GM18508 (cell line): Measurements from ENCODE around the gene GNG2.

Experiments
- ATAC-seq: cut with Tn5 transposase; IDR thresholded peaks from one replicate; pipeline ENCODE4 v1.9.1; 2021; ENCODE audit warnings: moderate number of reproducible peaks; ENCODE audit not compliant: insufficient read depth, unreplicated experiment

Gene GNG2

DNA sequence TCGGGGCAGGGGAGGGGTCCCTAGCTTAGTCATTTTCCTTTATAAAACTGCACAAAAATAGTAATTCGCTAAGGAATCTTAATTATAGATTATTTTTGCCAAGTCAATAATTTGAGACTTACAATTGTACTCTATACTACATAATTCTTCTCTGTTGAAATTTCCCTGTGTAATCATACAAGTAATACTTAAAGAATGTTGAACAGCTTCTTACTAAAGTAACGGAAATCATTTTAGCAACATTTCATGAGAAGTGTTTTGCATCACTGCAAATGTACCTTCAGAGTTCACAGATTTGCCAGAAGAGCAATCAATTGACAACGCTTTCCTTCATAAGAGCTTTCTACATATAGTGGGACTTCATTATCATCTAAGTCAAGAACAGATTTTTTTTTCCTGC lies 7.9 kb upstream of the GNG2 start:
- no peak for ATAC-seq

DNA sequence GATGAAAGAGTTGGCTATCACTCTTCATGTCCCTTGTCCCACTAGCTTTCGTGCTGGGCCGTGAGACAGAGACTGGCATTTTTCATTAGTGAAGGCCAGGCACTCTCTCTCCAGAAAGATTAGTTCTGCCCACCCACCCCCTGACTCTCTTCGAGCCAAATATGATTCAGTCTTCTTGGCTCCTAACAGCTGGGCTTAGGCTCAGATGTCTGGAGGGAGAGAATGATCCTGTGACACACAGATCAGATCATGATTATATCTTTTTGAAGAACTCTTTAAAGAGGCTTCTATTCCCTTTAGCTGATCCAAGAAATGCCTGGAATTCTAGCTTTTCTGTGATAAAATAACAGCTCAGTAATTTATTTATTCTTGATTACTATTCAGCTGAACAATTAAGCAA lies 5.2 kb upstream of the GNG2 start:
- ATAC-seq, result no peak

DNA sequence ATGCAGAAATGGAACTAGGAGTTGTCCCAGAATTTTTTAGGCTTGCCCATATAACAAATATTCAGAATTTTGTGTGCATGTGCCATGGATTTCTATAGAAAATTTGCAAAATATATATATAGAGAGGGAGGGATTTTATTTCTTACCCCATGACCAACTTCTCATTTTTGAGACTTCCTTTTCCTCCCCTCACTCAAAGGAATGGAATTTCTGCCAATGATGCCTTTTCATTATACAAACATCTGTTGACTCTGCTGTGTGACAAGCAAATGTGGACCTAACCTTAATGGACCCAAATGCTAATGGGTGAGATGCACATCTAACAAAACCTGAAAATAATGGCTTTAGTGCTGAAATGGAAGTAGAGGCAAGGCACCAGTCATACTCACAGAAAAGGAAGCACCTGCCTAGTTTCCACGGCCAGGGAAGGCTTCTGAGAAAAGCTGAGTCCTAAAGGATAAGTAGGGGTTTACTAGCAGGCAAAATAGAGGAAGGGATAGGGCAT lies 3.6 kb upstream of the GNG2 start:
- ATAC-seq, result no peak

DNA sequence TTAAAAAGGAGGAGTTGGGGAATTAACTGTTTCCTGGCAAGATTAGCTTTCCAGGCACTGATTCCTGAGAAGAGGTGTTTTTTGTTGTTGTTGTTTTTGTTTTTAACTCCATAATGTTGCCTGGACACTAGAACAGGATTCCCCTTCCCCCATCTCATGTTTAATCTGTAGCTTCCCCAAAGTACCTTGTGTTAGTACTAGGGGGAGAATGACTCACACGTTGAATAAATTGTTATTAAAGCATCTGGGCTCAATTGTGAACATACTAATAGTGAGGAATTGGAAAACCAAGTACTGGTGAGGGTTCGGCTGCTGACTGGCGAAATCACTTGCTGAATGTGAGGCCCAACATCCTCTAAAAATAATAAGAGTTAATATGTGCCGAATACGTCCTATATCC lies 1.3 kb upstream of the GNG2 start:
- no peak for ATAC-seq

DNA sequence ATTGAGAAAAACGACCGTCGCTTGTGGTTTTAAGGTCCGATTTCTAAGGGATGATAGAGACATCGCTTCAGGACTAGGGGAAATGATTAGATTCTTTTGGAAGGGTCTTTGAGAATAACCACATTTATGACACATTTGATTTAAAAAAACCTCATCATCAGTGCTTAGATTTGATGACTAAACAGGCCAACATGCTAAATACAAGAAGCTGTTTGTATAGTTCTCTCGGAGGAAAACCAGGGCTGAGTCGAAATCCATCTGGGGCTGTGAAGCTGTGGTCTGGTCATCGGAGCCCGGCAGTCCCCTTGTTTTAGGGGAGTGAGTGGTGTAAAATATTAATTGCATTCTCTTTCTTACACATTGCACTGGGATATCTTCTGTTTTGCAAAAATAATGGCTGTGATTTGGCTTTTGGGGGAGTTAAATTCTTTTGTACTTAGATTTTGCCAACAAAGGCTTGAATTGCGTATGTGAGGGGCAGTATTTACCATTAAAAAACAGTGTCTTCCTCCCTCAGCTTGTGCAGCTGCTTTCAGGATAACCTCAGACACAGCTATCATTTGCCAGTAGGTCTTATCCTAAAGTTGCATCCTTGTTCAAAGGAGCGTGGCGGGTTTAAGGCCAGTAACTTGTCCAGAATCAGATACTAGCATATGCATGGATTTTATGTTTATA lies 550 bp downstream of the GNG2 start:
- peak; percentile 1 for ATAC-seq

DNA sequence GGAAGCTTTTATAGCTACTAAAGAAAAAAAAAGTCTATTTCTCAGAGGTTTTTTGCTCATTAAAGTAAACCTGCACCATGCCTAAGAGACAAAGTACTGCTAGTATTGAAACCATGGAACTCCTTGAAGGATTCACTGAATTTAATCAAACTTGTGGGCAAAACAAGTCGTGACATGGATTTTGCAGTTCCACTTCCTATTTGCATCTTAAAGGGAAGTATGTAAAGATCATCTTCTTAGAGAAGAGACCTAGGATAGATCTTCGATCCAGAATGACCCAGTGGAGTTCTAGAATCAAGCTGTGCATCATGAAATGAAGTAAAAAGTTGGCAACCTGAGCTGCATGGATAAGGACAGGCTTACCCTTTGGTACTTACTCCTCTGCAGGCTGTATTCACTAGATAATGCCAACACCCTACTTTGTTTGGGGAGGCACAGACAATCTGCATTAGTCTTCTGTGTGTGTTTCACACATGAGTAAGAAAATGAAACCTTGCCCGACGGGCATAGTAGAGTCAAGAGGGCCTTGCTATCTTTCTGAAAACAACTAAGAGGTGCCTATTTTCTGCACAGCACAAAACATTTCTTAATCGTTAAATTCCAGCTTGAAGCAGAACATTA lies 1.9 kb downstream of the GNG2 start:
- ATAC-seq, result no peak

DNA sequence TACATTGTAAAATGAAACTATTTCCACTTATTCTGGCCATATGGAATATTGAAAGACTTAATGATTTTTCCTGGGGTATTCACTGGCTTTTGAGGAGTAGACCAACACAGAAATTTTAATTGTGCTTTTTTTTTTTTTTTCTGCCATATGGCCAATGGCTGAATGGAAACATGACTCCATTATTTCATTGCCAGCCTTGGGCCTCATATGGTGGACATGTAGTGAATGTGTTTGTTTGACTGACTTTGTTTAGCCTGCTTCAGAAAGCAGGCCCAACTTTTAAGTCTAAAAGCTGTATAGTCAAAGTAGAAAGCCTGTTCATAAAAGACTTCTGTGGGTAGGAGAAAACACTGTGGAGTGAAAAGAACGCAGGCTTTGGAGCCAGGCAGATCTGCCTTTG lies 2.4 kb downstream of the GNG2 start:
- no peak for ATAC-seq

DNA sequence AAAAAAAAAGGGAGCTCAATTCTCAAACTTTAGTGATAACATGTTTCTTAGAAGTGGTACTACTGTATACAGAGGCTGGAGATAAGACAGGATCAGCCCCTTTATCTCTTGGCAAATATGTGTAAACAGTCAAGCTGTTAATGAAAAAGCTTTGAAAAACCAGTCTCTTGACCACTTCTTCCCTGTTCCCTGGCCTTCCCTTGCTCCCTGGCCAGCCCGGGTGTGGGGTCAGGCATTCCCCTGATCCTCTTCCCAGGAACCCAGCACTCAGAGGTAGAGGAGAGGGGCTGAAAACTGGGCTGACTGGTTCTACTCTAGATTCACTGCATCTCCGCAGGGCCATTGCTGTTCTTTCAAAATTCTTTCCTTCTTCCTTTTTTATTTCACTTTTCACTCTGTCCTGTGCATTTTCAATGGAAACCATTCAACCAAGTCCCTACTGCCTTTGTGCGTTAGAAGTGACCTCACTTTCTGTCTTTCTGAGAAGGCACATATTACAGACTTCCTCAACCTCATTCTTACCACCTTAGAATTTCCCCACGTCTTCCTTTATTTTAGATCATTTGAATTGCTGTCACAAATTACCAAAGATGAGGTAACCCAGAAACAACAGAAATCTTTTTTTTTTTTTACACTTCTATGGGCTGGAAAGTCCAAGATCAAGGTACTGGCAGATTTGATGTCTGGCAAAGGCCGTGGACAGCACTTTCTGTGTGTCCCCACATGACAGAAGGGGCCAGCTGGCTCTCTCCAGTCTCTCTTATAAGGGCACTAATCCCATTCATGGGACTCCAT lies 5.7 kb downstream of the GNG2 start:
- ATAC-seq, result no peak

DNA sequence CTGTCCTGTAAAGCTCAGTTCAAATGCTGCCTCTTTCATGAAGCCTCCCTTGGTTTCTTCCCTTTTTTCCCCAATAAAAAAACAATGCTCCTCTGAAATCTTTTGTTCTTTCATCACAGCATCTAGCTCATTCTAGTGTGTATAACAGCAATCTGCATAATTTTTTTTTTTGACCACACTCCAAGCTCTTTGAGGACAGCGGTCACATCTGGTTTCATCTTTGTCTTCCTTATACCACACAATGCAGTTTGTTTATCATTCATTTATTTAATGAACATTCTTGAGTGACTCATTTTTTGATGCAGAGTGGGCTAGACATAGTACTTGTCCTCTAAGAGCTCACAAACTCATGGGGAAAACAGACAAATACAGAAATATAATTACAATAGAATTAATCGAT lies 7.3 kb downstream of the GNG2 start:
- no peak for ATAC-seq

DNA sequence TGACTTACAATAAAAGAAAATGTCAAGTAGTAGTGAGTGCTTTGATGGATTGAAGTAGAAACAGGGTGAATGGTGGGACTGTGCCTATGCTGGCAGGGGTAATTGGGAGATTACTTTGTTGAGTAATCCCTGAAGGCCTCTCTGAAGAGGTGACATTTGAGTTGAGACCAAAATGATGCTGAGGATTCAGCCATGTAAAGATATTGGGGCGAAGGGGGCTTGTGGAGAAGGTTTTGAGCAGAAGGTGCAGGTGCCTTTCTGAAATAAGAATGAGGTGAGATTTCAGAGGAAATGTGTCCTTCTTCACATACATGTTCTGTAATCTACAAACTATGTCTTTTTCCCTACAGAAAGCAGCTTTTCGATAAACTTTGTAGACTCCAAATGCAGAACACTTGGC lies 8.0 kb downstream of the GNG2 start:
- no peak for ATAC-seq

DNA sequence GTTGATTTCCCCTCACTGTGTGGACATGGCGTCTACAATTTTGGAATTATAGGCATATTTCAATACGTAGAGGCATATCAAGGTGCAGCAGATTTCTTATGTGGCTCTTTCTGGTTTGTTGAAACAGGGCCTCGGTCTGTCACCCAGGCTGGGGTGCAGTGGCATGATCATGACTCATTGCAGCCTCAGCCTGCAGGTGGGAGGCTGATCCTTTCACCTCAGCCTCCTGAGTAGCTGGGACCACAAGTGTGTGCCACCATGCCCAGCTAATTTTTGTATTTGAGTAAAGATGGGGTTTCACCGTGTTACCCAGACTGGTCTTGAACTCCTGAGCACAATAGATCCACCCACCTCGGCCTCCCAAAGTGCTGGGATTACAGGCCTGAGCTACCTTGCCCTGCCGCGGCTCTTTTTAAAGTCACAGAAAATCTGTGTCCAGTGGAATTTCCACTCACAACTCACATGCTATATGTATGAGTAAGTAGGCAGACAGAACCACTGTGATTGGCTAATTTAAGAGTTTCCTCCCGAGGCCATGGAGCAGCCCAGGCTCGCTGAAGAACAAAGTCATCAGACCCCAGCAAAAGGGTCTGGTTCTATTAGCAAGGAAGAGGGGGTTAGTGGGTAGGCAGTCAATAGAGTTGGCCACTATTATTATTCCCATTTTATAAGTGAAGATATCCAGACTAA lies 9.1 kb downstream of the GNG2 start:
- ATAC-seq, result no peak

DNA sequence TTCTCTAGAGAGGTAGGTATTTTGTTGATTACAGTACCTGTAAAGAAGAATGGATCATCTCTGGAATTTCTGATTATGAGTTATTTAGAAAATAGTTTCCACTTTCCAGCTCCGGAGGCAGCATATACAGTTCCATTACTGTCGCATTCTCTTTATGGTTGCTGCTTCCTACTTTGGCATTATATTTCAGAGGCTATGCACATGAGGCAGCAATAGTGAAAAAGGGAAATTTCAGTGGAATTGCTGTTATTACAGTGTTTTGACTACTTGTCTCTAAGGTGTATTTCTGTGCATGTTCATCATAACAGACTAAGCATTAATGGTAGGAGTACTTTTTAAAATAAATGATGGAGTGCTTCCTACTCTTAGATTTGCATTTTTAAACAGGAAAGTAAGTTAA lies 10.2 kb downstream of the GNG2 start:
- no peak for ATAC-seq

DNA sequence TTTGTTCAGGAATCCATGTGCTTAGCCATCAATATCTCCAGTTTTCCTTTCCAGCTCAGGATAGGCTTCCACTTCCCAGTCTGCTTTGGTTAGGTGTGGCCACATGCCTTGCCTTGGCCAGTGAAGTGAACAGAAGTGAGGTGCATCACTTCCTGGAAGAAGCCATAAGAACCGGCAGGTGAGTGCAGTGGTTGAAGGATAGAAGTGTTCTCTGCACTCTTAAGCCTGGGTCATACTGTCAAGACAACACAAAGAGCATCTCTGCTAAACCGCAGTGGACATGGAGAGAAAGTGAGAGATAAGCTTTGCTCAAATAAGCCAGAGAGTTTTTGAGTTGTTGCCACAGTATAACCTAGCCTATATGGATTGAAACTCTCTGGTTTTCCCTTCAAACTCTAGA lies 11.4 kb downstream of the GNG2 start:
- no peak for ATAC-seq

DNA sequence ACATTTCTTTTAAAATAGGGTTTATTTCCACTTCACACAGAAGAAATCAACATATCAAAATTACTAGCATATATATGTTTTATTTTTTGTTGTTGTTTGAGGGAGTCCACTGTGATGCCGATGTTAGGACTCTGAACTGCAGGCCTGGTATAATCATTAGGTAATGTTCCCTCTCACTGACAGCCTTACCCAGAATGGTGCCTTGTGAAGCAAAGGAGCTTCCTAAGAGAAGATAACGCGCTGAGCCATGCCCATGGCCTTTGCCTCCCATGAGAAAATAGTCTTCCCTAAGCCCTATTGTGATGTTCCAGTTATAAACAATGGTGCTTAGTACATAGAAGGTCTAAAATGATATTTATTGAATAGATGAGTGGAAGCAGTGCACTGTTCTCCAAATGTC lies 12.0 kb downstream of the GNG2 start:
- ATAC-seq, result no peak

DNA sequence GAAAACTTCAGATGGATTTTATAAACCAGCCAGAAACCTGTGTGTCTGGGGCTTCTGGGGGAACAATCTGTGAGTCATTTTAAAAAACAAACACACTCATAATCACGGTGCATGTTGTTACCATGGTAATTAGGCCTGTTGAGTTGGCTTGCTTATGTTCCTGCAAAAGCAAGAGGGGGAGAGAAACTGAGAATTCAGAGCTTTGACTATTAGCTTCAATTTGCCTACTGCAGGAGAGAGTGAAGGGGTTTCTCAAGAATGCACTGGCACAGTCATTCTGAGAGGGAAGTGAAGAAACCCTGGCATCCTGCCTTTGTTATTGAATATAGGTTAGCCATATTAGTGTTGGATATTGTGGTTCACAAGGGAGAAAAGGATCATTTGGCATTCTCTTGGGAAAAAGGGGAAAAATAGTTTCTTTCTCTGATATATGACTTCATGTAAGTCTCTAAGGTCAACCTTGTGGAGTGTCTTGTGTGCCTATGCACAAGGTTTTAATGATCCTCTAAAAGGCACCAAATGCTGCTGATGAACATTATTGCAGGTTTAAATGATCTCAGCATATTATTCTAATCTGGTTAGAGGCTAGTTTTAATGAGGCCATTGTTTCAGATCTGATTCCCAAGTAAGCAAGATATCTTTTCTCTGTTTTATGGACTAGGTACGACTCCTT lies 12.9 kb downstream of the GNG2 start:
- ATAC-seq, result peak; percentile 83

DNA sequence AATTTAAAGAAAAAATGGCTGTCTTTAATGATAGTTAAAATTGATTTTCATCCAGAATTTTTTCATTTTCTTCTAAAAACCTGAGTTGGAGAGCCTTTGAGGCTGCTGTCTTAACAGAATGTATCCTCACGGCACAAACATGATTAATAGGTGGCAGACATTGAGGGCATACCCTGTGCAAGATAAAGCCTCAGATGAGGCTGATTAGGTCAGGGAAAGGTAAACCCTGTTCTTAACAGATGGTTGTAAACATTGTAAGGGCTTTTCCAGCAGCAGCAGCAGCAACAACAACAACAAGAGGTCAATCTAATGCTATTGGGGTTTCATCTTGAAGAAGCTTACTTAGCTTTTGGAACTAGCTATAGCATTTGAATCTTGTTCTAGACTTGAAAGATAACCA lies 17.4 kb downstream of the GNG2 start:
- ATAC-seq, result no peak

DNA sequence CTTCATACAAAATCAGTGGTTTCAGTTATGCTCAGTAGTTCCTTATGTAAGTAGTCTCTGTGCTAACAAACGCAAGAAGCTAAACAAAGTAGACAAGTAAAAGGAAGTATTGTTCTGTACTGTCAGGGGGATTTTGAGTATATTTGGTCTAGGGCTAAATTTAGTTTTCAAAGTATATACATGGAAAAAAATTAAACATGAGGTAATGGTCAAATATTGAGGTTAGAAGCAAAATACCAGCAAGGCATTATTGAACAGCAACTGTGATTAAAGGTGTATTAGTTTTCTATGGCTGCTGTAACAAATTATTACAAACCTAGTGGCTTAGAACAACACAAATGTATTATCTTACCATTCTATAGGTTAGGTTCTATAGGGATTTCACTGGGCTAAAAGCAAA lies 18.8 kb downstream of the GNG2 start:
- no peak for ATAC-seq

DNA sequence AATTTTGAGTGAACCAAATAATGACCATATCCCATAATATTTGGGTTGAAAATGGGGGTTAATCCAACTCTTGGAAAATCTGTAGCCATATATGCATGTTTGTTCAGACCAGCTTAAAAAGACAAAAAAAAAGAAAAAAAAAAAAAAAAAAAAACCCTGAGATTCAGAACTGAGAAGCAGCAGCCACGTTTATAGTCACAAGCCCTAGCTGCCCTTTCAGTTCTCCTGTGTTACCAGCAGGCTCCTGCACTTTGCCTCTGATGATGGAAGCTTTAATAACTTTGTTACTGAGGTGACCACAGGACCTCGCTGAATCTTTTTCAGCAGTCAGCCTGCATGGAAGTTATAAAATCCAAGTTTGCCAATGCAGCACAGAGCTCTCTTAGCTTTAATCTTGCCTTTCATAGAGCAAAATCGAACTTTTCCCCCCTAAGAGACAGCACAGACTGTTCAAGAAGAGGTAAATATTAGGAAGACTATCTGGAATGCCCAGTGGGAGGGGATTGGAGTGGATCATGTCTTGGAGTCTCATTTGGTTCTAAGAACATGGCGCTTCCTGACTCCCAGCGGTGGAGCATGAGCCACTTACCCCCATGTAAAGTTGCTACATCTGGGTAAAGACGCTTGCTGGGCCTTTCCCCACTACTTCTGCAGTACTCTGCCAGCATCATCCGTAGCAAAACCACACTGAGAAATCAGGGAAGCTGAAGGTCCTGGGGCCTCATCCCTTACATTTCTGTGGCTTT lies 20.6 kb downstream of the GNG2 start:
- no peak for ATAC-seq

DNA sequence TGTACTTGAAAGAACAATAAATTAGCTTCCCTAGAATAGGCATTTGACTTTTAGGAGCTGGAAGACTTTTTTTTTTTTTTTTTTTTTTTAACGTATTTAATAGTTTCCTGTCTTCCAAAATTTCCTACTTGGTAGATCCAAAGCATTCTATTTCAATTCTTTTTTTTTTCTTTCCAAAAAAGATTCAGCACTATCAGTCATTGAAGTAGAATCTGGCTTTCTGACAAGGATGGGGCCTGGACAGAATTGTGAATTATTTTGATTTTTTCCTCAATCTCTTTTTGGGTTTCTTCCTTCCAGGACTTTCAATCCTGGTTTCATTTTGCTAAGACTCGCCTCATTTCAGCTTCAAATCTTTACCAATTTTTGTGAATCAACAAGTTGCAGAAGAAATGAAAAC lies 21.2 kb downstream of the GNG2 start:
- no peak for ATAC-seq

DNA sequence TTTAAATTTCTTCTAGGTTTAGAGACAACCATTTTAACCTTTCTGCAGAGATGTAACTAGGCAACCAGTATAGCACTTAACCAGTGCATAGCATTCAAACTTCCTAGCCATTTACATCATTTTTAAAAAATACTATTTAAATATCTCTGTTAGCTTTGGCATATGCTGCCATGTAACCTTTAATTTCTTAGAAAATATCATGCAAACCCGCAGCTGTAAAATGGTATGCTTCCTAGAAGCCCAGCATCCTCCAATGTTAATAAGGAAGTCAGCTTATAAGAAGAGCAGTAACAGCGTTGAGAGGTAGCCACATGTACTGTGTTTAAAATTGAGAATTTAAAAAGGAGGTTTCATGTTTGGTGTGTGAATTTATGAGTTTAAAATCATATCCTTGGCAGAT lies 22.8 kb downstream of the GNG2 start:
- ATAC-seq, result no peak
